GM12891 (cell line): ENCODE results near the gene CRTC1.

Experiments
- DNase-seq: peaks from one replicate; pipeline ENCODE4 v3.0.0; 2011; ENCODE audit warnings: low spot score; ENCODE audit not compliant: insufficient read length
- FAIRE-seq: peaks from 2 replicates; lab custom pipeline; 2011; peaks lifted over from hg19 to GRCh38; lab: Jason Lieb, UNC
- PAX5 ChIP-seq: IDR thresholded peaks from 2 replicates; pipeline ENCODE4 v1.6.1; 2011; ENCODE audit warnings: low read length, moderate library complexity, mild to moderate bottlenecking; ENCODE audit not compliant: insufficient read depth, severe bottlenecking
- POLR2A ChIP-seq: IDR thresholded peaks from 2 replicates; pipeline ENCODE4 v1.6.1; 2011; ENCODE audit warnings: low read depth, low read length, control low read depth
- POLR2AphosphoS5 ChIP-seq: IDR thresholded peaks from 2 replicates; pipeline ENCODE4 v1.6.1; 2011; ENCODE audit warnings: low read depth, low read length, control low read depth
- POU2F2 ChIP-seq: IDR thresholded peaks from 2 replicates; pipeline ENCODE4 v1.6.1; 2011; ENCODE audit warnings: low read depth, mild to moderate bottlenecking, control low read depth, low read length, moderate library complexity
- SPI1 ChIP-seq: IDR thresholded peaks from 2 replicates; pipeline ENCODE4 v1.6.1; 2011; ENCODE audit warnings: low read depth, low read length, control low read depth
- TAF1 ChIP-seq: IDR thresholded peaks from 2 replicates; pipeline ENCODE4 v1.6.1; 2011; ENCODE audit warnings: low read depth, low read length, control low read depth

Gene CRTC1

DNA sequence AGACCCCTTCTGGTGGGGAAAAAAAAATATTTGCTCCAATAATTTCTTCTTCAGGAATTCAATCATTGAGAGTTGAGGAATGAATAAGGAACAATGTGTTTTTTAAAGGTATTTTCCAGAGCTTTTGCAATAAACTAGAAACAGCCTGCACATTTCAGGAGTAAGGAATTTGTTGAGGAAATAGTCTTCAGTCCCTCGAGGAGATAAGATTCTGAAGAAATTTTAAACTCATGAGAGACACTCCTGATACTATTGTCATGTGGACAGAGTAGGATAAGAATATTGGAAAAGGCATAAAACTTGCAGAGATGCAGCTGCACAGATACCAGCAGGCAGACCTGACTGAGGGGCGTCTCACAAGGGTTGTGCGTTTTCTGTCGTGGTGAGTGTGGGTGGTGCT is 71.0 kb downstream of the CRTC1 start:
- no peak for TF ChIP-seq PAX5
- no peak for TF ChIP-seq POU2F2
- TF ChIP-seq TAF1: no peak
- no peak for TF ChIP-seq SPI1
- no peak for TF ChIP-seq POLR2AphosphoS5
- TF ChIP-seq POLR2A: no peak
- DNase-seq (no peak), FAIRE-seq (no peak)

DNA sequence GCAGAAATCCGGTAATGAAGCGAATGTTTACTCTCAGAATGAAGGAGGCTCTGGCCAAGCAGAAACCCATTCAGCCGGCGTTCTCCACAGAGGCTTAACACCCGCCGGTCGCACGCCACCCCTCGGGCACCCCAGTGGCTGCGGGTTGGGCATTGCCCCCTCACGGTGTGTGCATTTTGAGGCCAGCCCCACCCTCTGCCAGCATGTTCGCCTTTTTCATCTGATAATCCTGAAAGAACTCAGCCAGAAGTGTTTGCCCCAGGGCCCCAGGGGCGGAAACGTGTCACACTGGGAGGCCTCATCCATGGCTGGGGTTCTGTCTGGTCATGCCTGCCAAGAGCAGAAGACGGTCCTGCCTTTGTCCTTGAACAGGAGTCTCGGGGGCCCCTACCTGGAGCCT is 73.4 kb downstream of the CRTC1 start:
- DNase-seq (no peak), FAIRE-seq (no peak)
- no peak for TF ChIP-seq POLR2A
- no peak for TF ChIP-seq SPI1
- no peak for TF ChIP-seq POLR2AphosphoS5
- no peak for TF ChIP-seq POU2F2
- no peak for TF ChIP-seq PAX5
- TF ChIP-seq TAF1: no peak

DNA sequence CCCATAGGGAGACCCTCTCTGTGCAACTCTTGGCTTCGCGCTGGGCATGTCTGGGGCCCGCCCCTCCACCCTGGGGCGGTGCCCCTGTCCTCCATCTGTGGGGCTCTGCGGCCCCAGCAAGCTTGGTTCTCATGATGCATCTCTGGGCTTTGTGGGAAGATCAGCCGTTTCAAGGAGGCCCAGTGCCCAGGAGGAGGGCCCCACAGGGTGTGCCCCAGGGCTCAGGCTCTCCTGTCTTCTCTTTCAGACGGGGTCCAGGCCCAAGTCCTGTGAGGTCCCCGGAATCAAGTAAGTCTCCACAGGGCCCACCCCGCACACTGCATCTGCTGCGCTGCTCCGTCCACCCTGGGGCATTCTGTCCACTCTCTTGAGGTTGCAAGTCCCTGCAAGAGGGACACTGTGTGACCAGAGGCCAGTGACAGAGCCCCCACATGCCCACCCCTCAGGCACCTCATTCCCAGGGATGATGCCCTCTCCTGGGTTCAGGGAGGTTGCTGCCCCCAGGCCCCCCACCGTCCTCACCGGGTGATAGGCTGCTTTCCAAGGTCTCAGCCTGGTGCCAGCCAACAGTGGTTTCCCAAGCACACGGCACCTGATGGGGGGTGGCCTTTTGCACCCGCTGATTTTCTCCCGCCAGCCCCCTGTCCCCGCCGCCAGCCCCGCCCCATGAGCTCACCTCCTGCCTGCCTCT is 76.0 kb downstream of the CRTC1 start:
- DNase-seq (no peak), FAIRE-seq (no peak)
- TF ChIP-seq TAF1: no peak

DNA sequence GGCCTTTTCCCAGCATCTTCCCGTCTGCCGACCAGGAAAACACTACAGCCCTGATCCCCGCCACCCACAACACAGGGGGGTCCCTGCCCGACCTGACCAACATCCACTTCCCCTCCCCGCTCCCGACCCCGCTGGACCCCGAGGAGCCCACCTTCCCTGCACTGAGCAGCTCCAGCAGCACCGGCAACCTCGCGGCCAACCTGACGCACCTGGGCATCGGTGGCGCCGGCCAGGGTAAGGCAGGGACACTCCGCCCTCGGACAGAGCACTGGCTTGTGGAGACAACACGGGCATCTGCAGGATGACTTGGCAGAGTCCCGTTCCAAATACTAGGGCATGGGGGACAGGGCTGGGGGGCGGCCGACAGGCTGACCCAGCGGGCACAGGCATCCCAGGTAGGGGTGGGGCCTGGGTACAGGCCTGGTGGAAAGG is 76.5 kb downstream of the CRTC1 start:
- FAIRE-seq (no peak), DNase-seq (no peak)
- TF ChIP-seq PAX5 (no peak), POLR2AphosphoS5 (no peak)

DNA sequence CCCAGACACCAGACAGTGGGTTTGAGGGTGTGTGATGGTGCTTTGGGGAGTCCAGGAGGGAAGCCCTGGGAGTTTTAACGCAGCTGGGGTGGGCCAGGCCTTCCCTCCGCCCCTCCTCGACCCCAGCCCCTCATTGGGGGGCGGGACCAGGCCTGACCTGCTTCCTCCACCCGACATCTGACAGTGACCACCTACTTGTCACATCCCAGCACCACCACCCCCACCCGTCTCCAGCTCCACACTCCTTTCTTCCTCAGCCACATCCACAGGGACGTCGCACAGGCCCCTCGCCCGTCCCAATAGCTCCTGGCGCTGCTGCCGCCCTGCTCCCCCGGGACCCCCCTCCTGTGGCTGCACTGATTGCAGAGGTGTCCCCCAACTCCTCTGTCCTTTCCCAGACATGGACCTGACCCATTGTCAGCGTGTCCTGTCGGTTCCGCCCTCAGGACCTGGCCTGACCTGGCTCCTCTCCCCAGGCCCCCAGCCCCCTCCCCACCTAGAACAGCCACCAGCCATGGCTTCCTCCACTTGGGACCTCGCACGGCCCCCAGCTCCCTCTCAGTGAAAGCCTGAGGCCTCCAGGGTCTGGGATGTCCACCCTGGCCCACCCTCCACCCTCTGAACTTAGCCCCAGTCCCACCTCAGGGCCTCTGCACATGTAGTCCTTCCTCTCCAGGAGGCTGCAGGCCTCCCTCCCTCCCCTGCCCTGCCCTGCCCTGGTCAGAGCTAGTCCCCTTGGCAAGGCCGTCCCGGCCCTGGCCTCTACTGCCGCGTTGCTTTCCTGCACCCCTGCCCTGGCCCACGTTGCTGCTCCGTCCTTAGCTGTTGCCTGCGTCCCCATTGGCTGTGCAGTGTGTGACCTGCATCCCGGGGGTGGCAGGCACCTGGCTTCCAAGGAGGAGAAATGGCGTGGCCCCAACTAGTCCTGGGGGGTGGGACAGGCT is 77.2 kb downstream of the CRTC1 start:
- DNase-seq (no peak), FAIRE-seq (no peak)
- TF ChIP-seq POU2F2 (no peak), POLR2A (no peak), POLR2AphosphoS5 (no peak), SPI1 (no peak), TAF1 (no peak), PAX5 (no peak)

DNA sequence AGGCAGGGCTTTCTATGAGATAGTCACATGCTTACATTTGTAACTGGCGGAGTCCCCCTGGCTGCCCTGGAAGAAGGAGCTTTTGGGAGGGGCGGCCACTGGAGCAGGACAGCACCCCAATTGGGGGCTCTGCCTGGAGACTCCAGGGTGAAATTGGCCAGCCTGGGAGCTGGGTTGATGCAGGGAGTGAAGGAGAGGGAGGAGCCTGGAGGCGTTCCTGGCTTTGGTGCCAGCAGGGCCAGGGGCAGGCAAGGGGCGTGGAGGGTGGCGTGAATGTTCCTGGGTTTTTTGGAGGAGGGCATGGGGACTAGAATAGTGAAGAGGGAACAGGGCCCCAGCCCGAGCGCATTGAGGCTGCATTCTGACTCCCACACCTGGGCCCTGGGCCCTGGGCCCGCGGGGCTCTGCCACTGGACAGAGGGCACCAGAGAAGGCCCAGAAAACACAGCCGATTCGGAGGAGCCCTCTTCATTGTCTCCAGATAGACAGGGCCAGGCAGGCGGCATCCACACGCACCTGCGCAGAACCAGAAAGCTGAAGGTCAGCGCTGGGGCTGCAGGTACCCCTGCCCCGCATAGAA is 78.1 kb downstream of the CRTC1 start:
- FAIRE-seq (no peak), DNase-seq (no peak)
- TF ChIP-seq POLR2A: no peak
- TF ChIP-seq SPI1: no peak
- no peak for TF ChIP-seq POLR2AphosphoS5
- TF ChIP-seq PAX5: no peak
- no peak for TF ChIP-seq TAF1
- no peak for TF ChIP-seq POU2F2

DNA sequence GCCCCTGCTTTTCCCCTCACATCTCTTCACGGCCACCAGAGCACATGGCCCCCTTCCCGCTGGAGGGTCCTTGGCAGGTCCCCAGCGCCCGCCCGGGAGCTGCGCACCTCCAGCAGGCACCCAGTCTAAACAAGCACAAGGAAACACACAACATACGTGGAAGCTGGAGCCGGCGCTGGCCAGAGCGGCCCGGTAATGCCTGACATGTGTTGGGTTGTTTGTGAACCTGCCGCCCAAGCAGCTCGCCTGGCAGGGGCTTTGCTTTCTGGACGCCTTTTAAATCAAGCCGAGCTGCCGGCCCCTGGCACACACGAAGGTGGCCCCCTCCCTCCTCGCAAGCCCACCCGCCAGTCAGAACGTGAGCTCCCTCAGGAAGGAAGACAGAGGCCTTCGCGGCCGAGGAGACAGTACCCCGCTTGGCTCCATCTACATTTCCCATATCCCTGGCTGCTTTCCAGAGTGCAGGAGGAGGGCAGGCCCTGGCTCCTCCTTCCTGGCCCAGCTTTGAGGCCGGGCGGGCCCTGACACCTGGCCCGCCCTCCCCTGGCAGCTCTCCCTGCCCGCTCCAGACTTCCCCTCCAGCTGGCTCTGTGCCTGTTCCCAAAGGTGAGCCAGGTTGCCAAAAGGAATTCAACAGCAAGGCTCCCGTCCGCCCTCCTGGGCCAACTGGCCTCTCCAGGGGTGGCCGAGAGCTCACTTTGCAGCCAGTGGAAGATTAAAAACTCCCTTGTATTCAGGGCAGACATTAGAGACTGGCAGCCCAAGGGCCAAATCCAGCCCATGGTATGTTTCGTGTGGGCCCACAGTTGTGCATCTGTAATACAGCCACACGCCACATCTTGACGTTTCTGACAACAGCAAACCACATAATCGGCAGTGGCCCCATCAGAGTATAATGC is 78.9 kb downstream of the CRTC1 start:
- DNase-seq: no peak
- TF ChIP-seq POLR2AphosphoS5 (no peak), TAF1 (no peak), POU2F2 (no peak), SPI1 (no peak), PAX5 (no peak), POLR2A (no peak)
- FAIRE-seq: no peak

DNA sequence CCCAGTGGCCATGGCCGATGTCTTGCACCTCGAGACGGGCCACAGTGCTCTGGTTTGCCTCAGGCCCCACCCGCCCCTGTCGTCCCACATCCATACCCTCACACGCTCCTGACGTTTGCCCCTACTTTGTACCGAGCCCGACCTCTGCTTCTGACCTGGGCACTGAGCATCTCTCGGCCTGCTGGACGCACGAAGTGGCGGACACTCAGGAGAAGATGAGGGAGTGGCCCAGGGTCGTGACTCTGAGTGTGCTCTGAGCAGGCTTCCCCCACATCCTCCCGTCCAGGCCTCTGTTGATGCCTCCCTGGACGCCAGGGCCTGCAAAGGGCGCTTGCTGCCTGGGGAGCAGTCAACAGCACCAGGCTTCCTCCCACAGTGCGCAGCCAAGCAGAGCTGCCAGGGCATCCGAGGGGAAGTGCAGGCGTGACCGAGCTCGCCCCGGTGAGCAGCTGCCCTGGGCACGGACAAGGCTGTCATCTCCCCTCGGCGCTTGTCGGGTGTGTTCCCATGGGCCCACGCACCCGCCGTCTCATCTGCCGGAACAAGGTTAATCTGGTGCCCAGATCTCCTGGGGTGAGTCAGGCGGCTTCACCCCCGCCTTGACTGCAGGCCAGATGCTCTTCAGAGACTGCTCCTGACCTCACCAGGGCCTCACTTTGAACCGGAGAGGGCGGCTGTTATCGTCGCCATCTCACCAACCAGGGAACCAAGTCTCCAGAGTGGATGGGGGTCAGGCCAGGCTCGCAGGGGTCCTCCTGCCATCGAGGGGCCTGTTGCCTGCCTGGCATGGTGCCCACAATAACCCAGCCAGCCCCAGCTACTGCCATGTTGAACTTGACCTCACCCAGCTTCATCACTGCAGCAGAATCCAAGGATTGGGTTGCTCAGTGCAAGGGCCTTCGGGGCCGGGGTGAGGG is 80.5 kb downstream of the CRTC1 start:
- FAIRE-seq: no peak
- no peak for DNase-seq

More for the DNA sequence above, 80.5 kb downstream of the CRTC1 start:
- TF ChIP-seq TAF1 (no peak), POU2F2 (no peak), PAX5 (no peak), POLR2A (no peak)
